NB4 (cell line): ENCODE data around the gene IL10RA.
A peak's percentile ranks its signal among the peaks of the same experiment; 100 is the strongest.
"Not testable (repeated sequence)": the region's sequence is repeated elsewhere in the genome, so short reads cannot be mapped to it uniquely, and the experiment has no call there.

Experiments
- DNase-seq: peaks from one replicate; pipeline ENCODE4 v3.0.0; 2010; ENCODE audit warnings: low read depth
- H3K4me3 ChIP-seq: one replicate; pipeline ENCODE4 v1.5.1; 2011; ENCODE audit warnings: mild to moderate bottlenecking, low read depth, low read length, moderate library complexity
- MYC ChIP-seq: IDR thresholded peaks from 2 replicates; pipeline ENCODE4 v1.6.1; 2011; ENCODE audit warnings: low read depth, low read length
- POLR2A ChIP-seq: IDR thresholded peaks from 2 replicates; pipeline ENCODE4 v1.6.1; 2011; ENCODE audit warnings: mild to moderate bottlenecking; ENCODE audit not compliant: insufficient read length; ENCODE audit errors: extremely low read depth
- TF ChIP-seq, protein P1 (sequence below): IDR thresholded peaks from one replicate; pipeline ENCODE4 v1.5.1; 2012; ENCODE audit warnings: low read depth, low read length
- TF ChIP-seq, protein P2 (sequence below): IDR thresholded peaks from 2 replicates; pipeline ENCODE4 v1.6.1; 2011; ENCODE audit warnings: low read depth, low read length

Gene IL10RA

DNA sequence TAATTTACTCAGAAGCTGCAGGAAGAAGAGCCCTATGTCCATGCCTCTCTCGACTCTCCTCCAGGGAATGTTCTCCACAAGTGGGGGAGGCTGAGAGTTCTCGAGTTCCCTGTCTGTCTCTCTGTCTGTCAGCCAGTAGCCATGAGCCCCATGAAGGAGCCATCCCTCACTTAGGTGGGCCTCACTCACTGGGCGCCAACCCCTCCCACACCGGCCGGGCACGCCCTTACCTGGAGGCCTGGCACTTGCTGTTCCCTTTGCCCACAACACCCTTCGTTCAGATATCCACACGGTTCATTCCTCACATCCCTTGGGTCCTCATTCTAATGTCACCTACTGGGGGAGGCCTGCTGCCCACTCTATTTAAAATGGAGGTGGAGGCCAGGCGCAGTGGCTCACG lies 14.2 kb upstream of the IL10RA start:
- DNase-seq = no peak
- H3K4me3 ChIP-seq = no peak overlapping the region
- TF ChIP-seq MYC (no peak), POLR2A (no peak)
- TF ChIP-seq, protein P1, sequence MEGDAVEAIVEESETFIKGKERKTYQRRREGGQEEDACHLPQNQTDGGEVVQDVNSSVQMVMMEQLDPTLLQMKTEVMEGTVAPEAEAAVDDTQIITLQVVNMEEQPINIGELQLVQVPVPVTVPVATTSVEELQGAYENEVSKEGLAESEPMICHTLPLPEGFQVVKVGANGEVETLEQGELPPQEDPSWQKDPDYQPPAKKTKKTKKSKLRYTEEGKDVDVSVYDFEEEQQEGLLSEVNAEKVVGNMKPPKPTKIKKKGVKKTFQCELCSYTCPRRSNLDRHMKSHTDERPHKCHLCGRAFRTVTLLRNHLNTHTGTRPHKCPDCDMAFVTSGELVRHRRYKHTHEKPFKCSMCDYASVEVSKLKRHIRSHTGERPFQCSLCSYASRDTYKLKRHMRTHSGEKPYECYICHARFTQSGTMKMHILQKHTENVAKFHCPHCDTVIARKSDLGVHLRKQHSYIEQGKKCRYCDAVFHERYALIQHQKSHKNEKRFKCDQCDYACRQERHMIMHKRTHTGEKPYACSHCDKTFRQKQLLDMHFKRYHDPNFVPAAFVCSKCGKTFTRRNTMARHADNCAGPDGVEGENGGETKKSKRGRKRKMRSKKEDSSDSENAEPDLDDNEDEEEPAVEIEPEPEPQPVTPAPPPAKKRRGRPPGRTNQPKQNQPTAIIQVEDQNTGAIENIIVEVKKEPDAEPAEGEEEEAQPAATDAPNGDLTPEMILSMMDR = no peak
- TF ChIP-seq, protein P2, sequence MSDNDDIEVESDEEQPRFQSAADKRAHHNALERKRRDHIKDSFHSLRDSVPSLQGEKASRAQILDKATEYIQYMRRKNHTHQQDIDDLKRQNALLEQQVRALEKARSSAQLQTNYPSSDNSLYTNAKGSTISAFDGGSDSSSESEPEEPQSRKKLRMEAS = no peak

DNA sequence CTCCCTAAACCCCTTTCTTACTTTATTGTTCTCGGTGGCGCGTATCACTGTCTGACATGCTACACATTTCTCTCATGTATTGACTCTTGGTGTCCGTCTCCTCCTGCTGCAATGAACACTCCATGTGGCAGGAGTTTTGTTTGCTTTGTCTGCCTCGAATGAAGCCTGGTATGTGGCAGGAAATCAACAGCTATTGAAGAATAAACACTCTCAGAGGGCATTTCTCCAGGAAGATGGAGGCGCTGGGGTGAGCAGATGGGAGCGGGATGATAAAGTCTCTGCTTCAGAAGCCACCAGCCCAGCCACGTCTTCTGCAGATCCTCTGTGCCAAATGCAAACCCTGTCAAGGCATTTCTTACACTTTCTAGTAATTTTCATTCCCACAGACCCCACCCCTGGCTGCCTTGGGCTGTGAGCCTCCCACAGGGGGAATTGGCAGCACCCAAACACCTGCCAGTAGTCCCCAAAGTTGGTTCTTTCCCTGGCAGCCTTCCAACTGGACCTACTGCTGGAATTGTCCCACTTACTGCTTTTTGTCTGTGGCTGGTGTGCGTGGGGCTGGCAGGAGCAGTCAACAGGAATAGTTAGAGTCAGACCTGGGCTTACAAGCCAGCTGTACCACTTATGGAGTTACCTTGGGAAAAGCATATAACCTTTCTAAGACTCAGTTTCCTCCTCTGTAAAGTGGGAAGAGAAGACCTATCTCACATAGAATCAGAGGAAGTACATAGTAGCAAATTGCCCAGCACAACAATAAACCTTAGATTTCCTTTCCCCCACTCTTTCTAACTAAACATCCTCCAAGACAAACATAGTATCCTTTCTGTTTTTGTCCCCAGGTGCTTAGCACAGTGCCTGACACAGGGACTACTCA lies 13.3 kb upstream of the IL10RA start:
- no peak overlapping the region for H3K4me3 ChIP-seq
- no peak for DNase-seq
- TF ChIP-seq, protein P1 = no peak
- TF ChIP-seq, protein P2 = no peak
- TF ChIP-seq MYC = no peak
- TF ChIP-seq POLR2A = no peak

DNA sequence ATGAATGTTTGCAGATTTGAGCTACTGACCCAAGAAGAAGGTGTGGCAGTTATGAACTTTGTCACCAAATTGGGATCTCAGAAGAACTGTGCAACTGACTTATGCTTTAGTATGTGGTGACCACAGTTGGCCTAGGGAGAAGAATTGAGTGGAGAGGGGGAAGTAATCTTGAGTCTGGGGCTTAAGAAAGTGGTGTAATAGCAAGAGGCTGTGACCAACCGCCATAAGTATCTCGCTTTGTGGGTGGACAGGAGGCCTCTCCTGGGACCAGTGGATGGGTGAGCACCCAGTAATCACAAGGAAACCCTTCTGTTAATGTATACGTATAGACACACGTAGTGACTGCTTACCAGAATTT lies 12.7 kb upstream of the IL10RA start:
- peak; percentile 98 for DNase-seq
- H3K4me3 ChIP-seq = no peak overlapping the region
- TF ChIP-seq MYC = peak; percentile 20; the same call in 1 of the 2 replicates
- no peak for TF ChIP-seq POLR2A
- TF ChIP-seq, protein P1 = no peak
- TF ChIP-seq, protein P2 = no peak

DNA sequence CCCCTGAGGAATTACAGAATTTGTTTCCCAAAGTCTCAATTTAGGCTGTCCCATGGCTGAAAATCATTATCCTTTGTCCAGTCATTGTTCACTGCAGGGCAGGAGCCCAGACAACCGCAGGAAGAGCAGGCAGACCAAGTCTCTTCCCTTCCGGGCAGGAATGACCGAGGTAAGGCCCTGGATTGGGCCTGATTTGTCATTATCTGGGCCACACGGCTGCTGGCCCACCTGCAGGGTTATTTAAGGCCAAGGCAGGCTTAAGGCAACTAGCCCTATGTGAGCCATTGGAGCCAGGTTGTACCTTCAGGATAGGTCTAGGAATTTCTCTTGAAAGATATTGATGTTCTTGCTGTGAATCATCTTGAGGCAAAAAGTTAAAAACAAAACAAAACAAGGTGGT lies 9.7 kb upstream of the IL10RA start:
- TF ChIP-seq, protein P2 = no peak
- no peak for DNase-seq
- H3K4me3 ChIP-seq = no peak overlapping the region

DNA sequence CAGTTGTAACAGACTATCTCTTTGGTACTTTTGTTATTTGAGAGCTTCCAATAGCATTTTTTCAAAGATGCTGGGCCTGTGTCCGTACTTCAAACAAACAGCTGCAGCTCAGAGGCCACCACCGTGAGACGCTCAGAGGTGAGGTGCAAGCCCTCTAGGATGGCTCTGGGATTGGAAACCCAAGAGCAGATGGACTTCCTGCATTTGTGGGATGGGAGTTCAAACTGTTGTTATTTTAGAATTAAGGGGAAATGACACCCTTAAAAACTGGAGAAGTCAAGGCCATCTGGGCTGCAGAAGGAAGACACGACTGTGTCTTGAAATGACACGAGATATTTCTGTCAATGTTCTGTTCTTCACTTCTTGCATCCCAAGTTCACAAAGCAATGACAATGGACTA lies 9.2 kb upstream of the IL10RA start:
- TF ChIP-seq POLR2A (no peak), MYC (no peak)
- TF ChIP-seq, protein P2 = no peak
- TF ChIP-seq, protein P1 = no peak
- DNase-seq = no peak
- H3K4me3 ChIP-seq = no peak overlapping the region

DNA sequence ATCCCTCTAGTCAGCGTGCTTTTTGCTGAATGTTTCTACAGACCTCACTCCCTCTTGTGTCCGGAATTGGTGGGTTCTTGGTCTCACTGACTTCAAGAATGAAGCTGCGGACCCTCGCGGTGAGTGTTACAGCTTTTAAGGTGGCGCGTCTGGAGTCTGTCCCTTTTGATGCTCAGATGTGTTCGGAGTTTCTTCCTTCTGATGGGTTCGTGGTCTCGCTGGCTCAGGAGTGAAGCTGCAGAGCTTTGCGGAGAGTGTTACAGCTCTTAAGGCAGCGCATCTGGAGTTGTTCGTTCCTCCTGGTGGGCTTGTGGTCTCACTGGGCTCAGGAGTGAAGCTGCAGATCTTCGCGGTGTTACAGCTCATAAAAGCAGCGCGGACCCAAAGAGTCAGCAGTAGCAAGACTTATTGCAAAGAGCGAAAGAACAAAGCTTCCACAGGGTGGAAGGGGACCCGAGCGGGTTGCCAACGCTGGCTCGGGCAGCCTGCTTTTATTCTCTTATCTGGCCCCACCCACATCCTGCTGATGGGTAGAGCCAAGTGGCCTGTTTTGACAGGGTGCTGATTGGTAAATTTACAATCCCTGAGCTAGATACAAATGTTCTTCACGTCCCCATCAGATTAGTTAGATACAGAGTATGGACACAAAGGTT lies 8.5 kb upstream of the IL10RA start:
- not testable (repeated sequence) for DNase-seq, H3K4me3 ChIP-seq

DNA sequence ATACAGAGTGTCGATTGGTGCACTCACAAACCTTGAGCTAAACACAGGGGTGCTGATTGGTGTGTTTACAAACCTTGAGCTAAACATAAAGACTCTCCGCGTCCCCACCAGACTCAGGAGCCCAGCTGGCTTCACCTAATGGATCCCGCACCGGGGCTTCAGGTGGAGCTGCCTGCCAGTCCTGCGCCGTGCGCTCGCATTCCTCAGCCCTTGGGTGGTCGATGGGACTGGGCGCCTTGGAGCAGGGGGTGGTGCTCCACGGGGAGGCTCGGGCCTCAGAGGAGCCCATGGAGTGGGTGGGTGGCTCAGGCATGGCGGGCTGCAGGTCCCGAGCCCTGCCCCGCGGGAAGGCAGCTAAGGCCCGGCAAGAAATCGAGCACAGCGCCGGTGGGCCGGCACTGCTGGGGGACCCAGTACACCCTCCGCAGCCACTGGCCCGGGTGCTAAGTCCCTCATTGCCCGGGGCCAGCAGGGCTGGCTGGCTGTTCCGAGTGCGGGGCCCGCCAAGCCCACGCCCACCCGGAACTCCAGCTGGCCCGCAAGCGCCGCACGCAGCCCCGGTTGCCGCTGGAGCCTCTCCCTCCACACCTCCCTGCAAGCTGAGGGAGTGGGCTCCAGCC lies 7.8 kb upstream of the IL10RA start:
- not testable (repeated sequence) for H3K4me3 ChIP-seq, DNase-seq
